NCI-H226 (cell line): Measurements from ENCODE around the gene RRP1.

ENCODE experiments used
- DNase-seq: peaks from one replicate; pipeline ENCODE4 v3.0.0-alpha.2; 2015

Gene RRP1

DNA sequence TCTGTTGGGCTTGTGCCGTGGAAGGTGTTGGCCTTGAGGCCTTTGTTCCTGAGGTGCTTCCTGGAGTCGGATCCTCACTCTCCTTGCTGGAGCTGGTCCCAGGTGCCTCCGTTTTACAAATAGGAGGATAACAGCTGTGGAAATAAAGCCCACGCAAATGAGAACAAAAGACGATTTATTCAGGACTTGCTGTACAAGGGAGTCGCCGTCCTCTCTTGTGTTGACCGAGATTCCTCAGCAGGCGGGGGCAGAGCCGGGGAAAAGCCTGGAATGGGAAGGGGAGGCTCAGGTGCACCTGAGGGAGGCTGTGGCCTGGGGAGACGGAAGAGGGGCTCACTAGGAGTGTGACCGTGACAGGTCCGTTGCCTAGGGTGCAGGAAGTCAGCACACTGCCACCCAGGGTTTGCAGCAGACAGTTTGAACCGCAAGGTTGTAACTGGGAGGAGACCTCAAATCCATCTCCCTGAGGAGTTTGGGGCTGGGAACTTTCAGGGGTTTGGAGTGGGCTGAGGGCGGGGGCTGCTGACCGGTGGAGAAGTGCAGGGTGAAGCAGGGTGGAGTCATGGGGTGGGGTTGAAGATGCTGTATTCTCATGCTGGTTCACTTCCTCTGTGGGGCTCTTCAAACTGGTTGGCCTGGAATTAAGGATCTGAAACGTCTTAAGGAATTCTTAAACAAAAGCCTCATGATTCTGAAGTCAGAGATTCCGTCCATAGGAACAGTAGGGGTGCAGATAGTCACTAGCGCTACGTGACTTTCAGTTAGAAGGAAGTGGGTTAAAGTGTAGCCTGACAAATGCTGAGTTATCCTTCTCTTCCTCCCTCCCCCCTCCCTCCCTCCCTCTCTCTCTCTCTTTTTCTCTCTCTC is 10.7 kb upstream of the RRP1 start:
- DNase-seq = no peak

GRCh38 chr21:43779660-43780059 is 9.7 kb upstream of the RRP1 start:
- DNase-seq = no peak

- DNase-seq = no peak
These were observed 7.5 kb upstream of the RRP1 start for GRCh38 chr21:43781846-43782245.

DNA sequence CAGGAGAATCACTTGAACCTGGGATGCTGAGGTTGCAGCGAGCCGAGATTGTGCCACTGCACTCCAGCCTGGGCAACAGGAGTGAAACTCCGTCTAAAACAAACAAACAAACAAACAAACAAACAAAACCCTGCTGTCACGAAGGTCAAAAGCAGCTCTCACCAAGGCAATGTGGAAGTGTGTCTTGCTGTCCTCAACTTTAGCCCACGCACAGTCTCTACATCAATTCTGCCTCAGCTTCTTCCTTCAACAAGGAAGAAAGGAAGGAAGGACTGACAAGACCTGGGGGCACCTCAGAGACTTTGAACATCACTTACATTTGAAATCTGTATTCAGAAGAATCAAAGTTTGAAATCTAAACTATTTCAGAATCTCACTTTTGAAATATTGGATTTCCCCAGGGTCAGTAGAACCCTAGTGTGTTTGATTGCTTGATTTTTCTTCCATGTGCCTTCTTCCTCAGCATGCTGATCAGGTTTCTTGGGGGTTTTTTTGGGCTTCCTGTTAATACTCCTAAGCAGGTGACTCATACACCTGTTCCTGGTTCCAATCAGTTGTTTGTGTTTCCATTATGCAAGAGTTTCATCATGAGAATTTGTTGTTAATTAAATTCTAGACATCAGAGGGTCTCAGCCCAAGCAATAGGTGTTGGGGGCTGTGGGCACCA is 6.8 kb upstream of the RRP1 start:
- DNase-seq = no peak

DNA sequence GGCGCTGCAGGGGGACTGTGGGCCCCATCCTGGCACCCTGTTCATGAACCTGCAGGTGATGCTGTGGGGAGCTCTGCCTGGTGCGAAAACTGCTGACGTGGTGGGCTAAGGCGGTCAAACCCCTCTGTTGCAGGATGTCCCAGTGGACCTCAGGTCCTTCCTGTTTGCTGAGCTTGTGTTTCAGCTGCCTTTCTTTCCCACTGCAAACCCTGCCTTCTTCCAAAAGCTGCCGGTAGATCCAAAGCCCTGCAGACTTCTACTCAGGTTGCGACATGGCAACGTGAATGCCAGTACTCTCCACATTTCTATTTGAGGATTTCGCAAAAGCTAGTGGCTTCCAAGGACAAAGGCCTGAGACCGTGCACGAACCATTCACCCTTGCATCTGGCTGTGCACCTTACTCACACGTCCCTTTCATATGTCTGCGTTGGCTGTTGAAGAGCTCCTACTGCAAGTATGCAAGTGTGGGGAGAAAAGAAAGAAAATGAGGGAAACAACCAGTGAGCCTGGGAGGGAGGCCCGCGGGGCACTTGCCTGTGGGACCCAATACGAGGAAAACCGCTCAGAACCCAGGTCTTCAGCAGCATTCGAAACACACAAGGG is 6.2 kb upstream of the RRP1 start:
- DNase-seq = no peak

GRCh38 chr21:43785134-43785533 is 4.2 kb upstream of the RRP1 start:
- peak; percentile 38 for DNase-seq

- DNase-seq = no peak
These were observed 3.0 kb upstream of the RRP1 start for GRCh38 chr21:43786300-43786806.

DNA sequence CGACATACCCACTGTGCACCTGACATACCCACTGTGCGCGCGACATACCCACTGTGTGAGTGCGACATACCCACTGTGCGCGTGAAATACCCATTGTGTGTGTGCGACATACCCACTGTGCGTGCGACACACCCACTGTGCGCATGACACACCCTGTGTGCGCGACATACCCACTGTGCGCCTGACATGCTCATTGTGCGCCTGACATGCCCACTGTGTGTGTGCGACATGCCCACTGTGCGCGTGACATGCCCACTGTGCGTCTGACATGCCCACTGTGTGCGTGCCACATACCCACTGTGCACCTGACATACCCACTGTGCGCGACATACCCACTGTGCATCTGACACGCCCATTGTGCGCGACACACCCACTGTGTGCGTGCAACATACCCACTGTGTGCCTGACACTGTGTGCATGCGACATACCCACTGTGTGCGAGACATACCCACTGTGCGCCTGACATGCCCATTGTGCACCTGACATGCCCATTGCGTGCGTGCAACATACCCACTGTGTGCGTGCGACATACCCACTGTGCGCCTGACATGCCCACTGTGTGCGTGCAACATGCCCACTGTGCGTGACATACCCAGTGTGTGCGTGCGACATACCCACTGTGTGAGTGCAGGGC is 2.5 kb upstream of the RRP1 start:
- no peak for DNase-seq

DNA sequence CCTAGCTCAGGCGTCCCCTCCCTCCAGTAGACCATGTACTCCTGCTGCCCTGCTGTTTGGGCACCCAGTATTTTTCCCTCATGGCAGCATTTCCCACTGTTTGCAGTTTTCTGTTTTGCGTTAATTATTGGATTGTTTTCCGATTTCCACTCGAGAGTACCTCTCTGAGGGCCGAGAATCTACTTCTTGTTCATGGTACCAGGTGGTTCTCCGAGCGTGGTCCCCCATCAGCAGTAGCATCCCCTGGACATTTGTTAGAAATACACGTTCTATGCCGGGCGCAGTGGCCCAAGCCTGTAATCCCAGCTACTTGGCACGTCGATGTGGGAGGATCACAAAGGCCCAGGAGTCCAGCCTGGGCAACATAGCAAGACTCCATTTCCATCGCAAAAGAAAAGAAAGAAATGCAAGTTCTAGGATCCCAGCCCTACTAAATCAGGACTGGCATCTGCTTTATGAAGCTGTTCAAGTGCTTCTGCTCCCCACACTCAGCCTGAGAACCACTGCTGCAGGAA is 690 bp downstream of the RRP1 start:
- DNase-seq = no peak

GRCh38 chr21:43792406-43792805 is 3.0 kb downstream of the RRP1 start:
- DNase-seq = no peak

- no peak for DNase-seq
These were observed 3.9 kb downstream of the RRP1 start for GRCh38 chr21:43793243-43793642.

- no peak for DNase-seq
These were observed 4.9 kb downstream of the RRP1 start for GRCh38 chr21:43794311-43794710.

- DNase-seq = no peak
These were observed 5.5 kb downstream of the RRP1 start for GRCh38 chr21:43794857-43795256.

- DNase-seq = no peak
These were observed 8.0 kb downstream of the RRP1 start for GRCh38 chr21:43797415-43797814.

GRCh38 chr21:43797925-43798715 is 8.7 kb downstream of the RRP1 start:
- DNase-seq = no peak

- no peak for DNase-seq
These were observed 10.0 kb downstream of the RRP1 start for GRCh38 chr21:43799301-43799840.

GRCh38 chr21:43800124-43800523 is 10.7 kb downstream of the RRP1 start:
- no peak for DNase-seq

DNA sequence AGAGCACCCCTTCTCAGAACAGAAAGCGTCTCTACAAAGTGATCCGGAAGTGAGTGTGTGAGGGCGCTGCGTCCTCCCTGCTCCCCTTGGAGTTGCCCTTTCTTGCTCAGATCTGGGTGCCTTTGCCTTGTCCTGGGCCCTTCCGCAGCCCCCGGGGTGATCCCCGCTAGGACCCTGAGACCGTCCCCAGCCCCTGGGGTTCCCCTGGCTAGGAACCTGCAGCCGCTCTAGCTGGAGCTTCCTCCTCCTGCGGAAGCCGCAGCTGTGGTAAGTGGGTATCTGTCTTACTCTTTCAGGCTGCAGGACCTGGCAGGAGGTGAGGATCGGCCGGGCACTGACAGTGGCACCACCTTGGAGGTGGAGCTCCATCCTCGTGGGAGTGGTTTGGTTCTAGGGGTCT is 11.2 kb downstream of the RRP1 start:
- DNase-seq = no peak

DNA sequence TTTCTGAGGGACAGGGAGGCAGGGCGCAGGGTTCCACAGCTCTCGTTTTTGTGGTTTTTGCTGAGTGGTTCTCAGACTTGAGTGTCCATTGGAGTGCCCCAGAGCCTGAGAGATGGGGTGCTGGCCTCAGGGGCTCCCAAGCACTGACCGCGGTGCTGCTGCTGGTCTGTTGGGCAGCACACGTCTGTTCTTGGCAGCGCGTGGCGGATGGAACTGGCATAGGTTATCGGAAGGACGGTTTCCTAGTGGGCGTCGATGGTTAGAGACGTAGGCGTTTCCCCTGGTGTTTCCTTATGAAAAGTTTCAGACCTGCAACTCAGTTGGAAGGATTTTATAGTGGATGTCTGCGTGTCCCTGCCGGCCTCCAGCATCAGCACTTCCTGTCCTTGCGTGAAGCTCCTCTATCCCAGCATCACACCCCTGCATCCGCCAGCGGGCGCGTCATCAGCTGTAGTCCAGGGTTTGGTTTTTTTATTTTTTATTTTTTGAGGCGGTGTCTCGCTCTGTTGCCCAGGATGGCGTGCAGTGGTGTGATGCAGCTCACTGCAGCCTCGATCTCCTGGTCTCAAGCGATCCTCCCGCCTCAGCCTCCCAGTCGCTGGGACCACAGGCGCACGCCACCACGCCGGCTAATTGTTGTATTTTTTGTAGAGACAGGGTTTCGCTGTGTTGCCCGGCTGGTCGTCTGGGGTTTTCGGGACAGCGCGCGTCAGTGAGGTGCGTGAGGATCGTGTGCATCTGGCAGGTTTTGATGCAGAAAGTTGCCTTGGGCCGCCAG is 11.8 kb downstream of the RRP1 start:
- no peak for DNase-seq

DNA sequence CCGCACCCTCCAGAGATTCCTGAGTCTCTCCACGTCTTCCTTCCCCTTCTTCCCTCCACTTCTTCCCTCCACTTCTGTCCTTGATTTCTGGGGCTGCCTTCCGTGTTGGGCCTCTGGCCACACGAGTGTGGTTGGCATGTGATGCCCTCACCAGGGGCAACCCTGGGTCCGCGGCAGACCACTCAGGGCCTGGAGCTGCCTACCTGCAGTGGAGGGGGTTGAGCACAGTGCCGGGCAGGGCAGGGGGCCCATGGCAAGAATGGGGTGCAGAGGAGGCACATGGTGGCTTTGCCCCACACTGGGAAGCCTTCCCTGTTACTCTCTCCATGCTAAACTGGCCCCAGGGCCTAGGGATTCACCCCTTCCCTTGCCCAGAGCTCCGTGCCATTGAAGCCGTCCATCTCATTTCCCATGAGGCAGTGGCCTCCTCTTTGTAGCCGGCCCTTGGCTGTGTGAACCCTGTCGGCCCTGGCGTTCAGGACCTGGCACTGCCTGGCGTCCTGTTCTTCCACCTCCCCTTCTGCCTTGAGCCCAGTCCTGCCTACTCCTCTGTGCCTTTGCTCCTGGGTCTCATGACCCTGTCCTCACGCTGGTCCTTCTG is 13.4 kb downstream of the RRP1 start:
- DNase-seq = no peak
